HepG2 (cell line): ENCODE data around the gene GNMT. TPM values are rescaled to one million over a fixed set of nuclear protein-coding genes. Genes with fewer than 3 reads are reported as not detected.

Source experiments
- ATAC-seq: fragments of 200-7000 bp; cut with Tn5 transposase; 3 replicates; pipeline ENCODE4 v1.9.1; 2020; ENCODE audit warnings: mild to moderate bottlenecking, moderate library complexity
- BruUV-seq: library from RNA; stranded (reverse); fragments of 400-500 nt; replicated peaks from 2 replicates; lab custom pipeline; 2021; lab: Mats Ljungman, UMichigan
- CTCF ChIA-PET: fragments of 300-600 bp; formaldehyde crosslinking; extraction: SDS; loops from one replicate; lab custom pipeline; 2021; ENCODE audit warnings: low total read pairs, inconsistent platforms, low intra/inter-chr PET ratio; lab: Yijun Ruan, JAX
- POLR2A ChIA-PET: fragments of 350-600 bp; sonication (Branson Sonifier 250); formaldehyde crosslinking; loops from one replicate; lab custom pipeline; 2020; ENCODE audit warnings: antibody characterized with exemption, inconsistent platforms; lab: Yijun Ruan, JAX
- DNase-seq: peaks from one replicate; pipeline ENCODE4 v3.0.0-alpha.2; 2015; ENCODE audit warnings: low spot score
- FAIRE-seq: peaks from 3 replicates; lab custom pipeline; 2011; peaks lifted over from hg19 to GRCh38; lab: Jason Lieb, UNC
- H2AFZ ChIP-seq: one replicate; pipeline ENCODE4 v1.6.1; 2011; ENCODE audit warnings: low read length, inconsistent platforms
- H3K27ac ChIP-seq: fragments of 300-600 bp; 3 replicates; pipeline ENCODE4 v1.8.0; 2011; ENCODE audit warnings: mixed run types, mild to moderate bottlenecking, mixed read lengths, low read length, inconsistent platforms; ENCODE audit not compliant: insufficient read depth; ENCODE audit errors: extremely low read length
- H3K27me3 ChIP-seq, 2 experiments: fragments of 200-600 bp in 1 of 2; 2 replicates in 1 of 2; 3 replicates in 1 of 2; pipeline versions ENCODE4 v1.6.0 to v1.8.0; 2011; ENCODE audit warnings: low read length in 2 of 2, mild to moderate bottlenecking in 2 of 2, moderate library complexity in 2 of 2, inconsistent platforms in 1 of 2; ENCODE audit not compliant: insufficient read depth in 2 of 2, control insufficient read depth in 1 of 2
- H3K36me3 ChIP-seq, 2 experiments: fragments of 200-600 bp in 1 of 2; replicated peaks in 1 of 2; 2 replicates in 1 of 2; 3 replicates in 1 of 2; pipeline versions ENCODE4 v1.5.1 to v1.8.0; 2011; ENCODE audit warnings: low read length in 2 of 2, inconsistent platforms in 1 of 2; ENCODE audit not compliant: insufficient read depth in 2 of 2, control insufficient read depth in 1 of 2
- H3K4me1 ChIP-seq: 2 replicates; pipeline ENCODE4 v1.5.1; 2012; ENCODE audit warnings: low read length, inconsistent platforms; ENCODE audit not compliant: insufficient read depth
- H3K4me2 ChIP-seq: 2 replicates; pipeline ENCODE4 v1.6.0; 2011; ENCODE audit warnings: low read depth, low read length, inconsistent platforms
- H3K4me3 ChIP-seq, 3 experiments: fragments of 200-600 bp in 1 of 3; sonication (generic), shearing (Covaris generic) in 1 of 3; replicated peaks in 1 of 3; 2 replicates each; pipeline ENCODE4 v1.5.1; 2011 to 2016; ENCODE audit warnings: low read length in 3 of 3, inconsistent platforms in 2 of 3, low read depth in 2 of 3, mild to moderate bottlenecking in 2 of 3, control low read depth in 1 of 3, mixed read lengths in 1 of 3; ENCODE audit not compliant: insufficient read depth in 1 of 3
- H3K79me2 ChIP-seq: one replicate; pipeline ENCODE4 v1.6.1; 2011; ENCODE audit warnings: low read length, inconsistent platforms; ENCODE audit not compliant: insufficient read depth
- H3K9ac ChIP-seq: 2 replicates; pipeline ENCODE4 v1.6.0; 2011; ENCODE audit warnings: mild to moderate bottlenecking, low read depth, low read length, inconsistent platforms; ENCODE audit not compliant: insufficient read depth
- H3K9me3 ChIP-seq: 2 replicates; pipeline ENCODE4 v1.5.1; 2012; ENCODE audit warnings: mild to moderate bottlenecking, low read length
- H4K20me1 ChIP-seq: 2 replicates; pipeline ENCODE4 v1.6.0; 2011; ENCODE audit warnings: inconsistent platforms, mild to moderate bottlenecking, low read length, moderate library complexity; ENCODE audit not compliant: insufficient read depth
- ATM ChIP-seq: fragments of 450-650 bp; IDR thresholded peaks from 2 replicates; pipeline ENCODE4 v1.7.1; 2017; ENCODE audit warnings: mild to moderate bottlenecking, borderline replicate concordance
- EEA1 ChIP-seq: sonication (generic); formaldehyde crosslinking; IDR thresholded peaks from 2 replicates; pipeline ENCODE4 v1.5.1; 2020; ENCODE audit warnings: mild to moderate bottlenecking, missing genetic modification reagents, borderline replicate concordance
- FOXA3 ChIP-seq: IDR thresholded peaks from 2 replicates; pipeline ENCODE4 v1.6.1; 2016; ENCODE audit warnings: missing genetic modification reagents, missing compliant biosample characterization
- GABPB1 ChIP-seq: IDR thresholded peaks from 2 replicates; pipeline ENCODE4 v1.6.1; 2016; ENCODE audit warnings: mild to moderate bottlenecking, missing genetic modification reagents, moderate library complexity, missing compliant biosample characterization
- GATAD1 ChIP-seq: IDR thresholded peaks from 2 replicates; pipeline ENCODE4 v1.6.1; 2016; ENCODE audit warnings: missing genetic modification reagents, missing compliant biosample characterization
- HOXA7 ChIP-seq: sonication (generic); formaldehyde crosslinking; IDR thresholded peaks from 2 replicates; pipeline ENCODE4 v1.8.1; 2022; ENCODE audit warnings: mild to moderate bottlenecking, missing genetic modification reagents, moderate library complexity
- MEF2D ChIP-seq: sonication (generic); formaldehyde crosslinking; IDR thresholded peaks from 2 replicates; pipeline ENCODE4 v1.5.1; 2020; ENCODE audit warnings: mild to moderate bottlenecking, missing genetic modification reagents
- SALL2 ChIP-seq: sonication (generic); formaldehyde crosslinking; IDR thresholded peaks from 2 replicates; pipeline ENCODE4 v1.8.1; 2023; ENCODE audit warnings: mild to moderate bottlenecking, missing genetic modification reagents, inconsistent platforms
- TCF12 ChIP-seq, 2 experiments: fragments of 450-650 bp in 1 of 2; sonication (generic) in 1 of 2; formaldehyde crosslinking in 1 of 2; IDR thresholded peaks; 2 replicates each; pipeline versions ENCODE4 v1.6.1 to v1.8.0; 2017 to 2022; ENCODE audit warnings: antibody characterized with exemption in 1 of 2, mild to moderate bottlenecking in 1 of 2, missing genetic modification reagents in 1 of 2, moderate library complexity in 1 of 2
- ZNF296 ChIP-seq: sonication (generic); formaldehyde crosslinking; conservative IDR thresholded peaks from 2 replicates; pipeline ENCODE4 v1.5.0; 2020; ENCODE audit warnings: mild to moderate bottlenecking, missing genetic modification reagents
- ZNF530 ChIP-seq: sonication (generic); formaldehyde crosslinking; IDR thresholded peaks from 2 replicates; pipeline ENCODE4 v1.5.0; 2020; ENCODE audit warnings: low read depth, mild to moderate bottlenecking, missing genetic modification reagents
- ZNF674 ChIP-seq: sonication (generic); formaldehyde crosslinking; IDR thresholded peaks from 2 replicates; pipeline ENCODE4 v1.5.0; 2020; ENCODE audit warnings: low read depth, mild to moderate bottlenecking, missing genetic modification reagents
- WGBS: methylation state at CpG from one replicate; pipeline ENCODE4 v1.1.6; 2017; ENCODE audit warnings: low lambda C conversion rate; 5-methylcytosine and 5-hydroxymethylcytosine counted together
- in situ Hi-C: cut with HindIII; loops from 2 replicates; pipeline ENCODE4 v1.10.0; 2017; ENCODE audit warnings: low pct_unique_long_range_greater_than_20kb; ENCODE audit not compliant: extremely low pct_ligation_motif_present
- intact Hi-C: fragments of 100-400 bp; cut with micrococcal nuclease; formaldehyde crosslinking; loops from one replicate; pipeline ENCODE4 v1.10.0; 2022; ENCODE audit not compliant: unreplicated experiment
- polyA plus RNA-seq, 8 experiments: library from polyadenylated mRNA; depleted of rRNA in 3 of 8; stranded (reverse) in 7 of 8; unstranded in 1 of 8; fragments of >200 nt; fragmentation: Illumina TruSeq in 4 of 8; extraction: Trizol in 4 of 8; gene quantifications; 2 replicates each; pipeline versions ENCODE4 v1.2.1 to v1.2.3, GENCODE V29; 2011 to 2016; ENCODE audit warnings: low read depth in 4 of 8, missing spikeins in 1 of 8, mixed read lengths in 1 of 8; ENCODE audit not compliant: insufficient read depth in 1 of 8
- total RNA-seq, 5 experiments: library from RNA; depleted of rRNA; stranded (reverse); fragments of >200 nt; fragmentation: Illumina TruSeq; extraction: Trizol; gene quantifications; 2 replicates each; pipeline ENCODE4 v1.2.3, GENCODE V29; 2016; ENCODE audit warnings: low read depth in 1 of 5
- TF ChIP-seq, protein P1 (sequence below): sonication (generic); formaldehyde crosslinking; IDR thresholded peaks from 2 replicates; pipeline ENCODE4 v1.5.1; 2020; ENCODE audit warnings: missing genetic modification reagents, mild to moderate bottlenecking, borderline replicate concordance
- TF ChIP-seq, protein P2 (sequence below): sonication (generic); formaldehyde crosslinking; IDR thresholded peaks from 2 replicates; pipeline ENCODE4 v1.5.0; 2020; ENCODE audit warnings: missing genetic modification reagents, mild to moderate bottlenecking, borderline replicate concordance
- TF ChIP-seq, protein P3 (sequence below): sonication (generic); formaldehyde crosslinking; IDR thresholded peaks from 2 replicates; pipeline ENCODE4 v1.4.0; 2020; ENCODE audit warnings: mild to moderate bottlenecking, missing genetic modification reagents
- TF ChIP-seq, protein P4 (sequence below): sonication (generic); formaldehyde crosslinking; IDR thresholded peaks from 2 replicates; pipeline ENCODE4 v1.5.1; 2020; ENCODE audit warnings: mild to moderate bottlenecking, missing genetic modification reagents, moderate library complexity

GNMT gene
- total and polyA plus RNA-seq, 2 of the 13 experiments (the other 11 are each of a cell fraction or from before 2014, with no cell fraction given) = 2.8 to 7.0 TPM

DNA sequence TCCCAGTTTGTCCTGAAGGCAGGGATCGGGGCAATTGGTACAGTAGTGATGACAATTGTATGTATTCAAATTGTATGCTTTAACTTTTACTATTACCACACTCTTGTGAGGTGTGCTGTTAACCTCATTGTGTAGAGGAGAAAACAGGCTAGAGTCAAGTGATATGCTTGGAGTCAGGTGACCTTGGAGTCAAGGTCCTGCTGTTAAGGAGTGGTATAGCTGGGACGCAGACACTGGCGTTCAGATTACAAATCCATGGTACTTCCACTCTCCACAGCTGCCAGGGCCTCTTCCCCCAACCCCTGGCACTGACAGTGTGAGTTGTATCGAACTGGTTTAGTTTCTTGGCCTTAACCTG, 20.8 kb upstream of the GNMT start (continued):
- no peak for TF ChIP-seq SALL2 (CRISPR knock-in tag)
- no peak for TF ChIP-seq ATM
- no peak for TF ChIP-seq ZNF530 (CRISPR knock-in tag)
- TF ChIP-seq, protein P1, sequence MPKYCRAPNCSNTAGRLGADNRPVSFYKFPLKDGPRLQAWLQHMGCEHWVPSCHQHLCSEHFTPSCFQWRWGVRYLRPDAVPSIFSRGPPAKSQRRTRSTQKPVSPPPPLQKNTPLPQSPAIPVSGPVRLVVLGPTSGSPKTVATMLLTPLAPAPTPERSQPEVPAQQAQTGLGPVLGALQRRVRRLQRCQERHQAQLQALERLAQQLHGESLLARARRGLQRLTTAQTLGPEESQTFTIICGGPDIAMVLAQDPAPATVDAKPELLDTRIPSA (CRISPR knock-in tag) = no peak
- no peak; the same call in 1 of the 2 replicates for TF ChIP-seq ZNF296 (CRISPR knock-in tag)
- TF ChIP-seq, protein P2, sequence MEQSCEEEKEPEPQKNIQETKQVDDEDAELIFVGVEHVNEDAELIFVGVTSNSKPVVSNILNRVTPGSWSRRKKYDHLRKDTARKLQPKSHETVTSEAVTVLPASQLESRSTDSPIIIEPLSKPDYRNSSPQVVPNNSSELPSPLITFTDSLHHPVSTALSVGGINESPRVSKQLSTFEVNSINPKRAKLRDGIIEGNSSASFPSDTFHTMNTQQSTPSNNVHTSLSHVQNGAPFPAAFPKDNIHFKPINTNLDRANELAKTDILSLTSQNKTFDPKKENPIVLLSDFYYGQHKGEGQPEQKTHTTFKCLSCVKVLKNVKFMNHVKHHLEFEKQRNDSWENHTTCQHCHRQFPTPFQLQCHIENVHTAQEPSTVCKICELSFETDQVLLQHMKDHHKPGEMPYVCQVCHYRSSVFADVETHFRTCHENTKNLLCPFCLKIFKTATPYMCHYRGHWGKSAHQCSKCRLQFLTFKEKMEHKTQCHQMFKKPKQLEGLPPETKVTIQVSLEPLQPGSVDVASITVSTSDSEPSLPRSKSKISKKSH (CRISPR knock-in tag) = no peak
- no peak for TF ChIP-seq GATAD1 (CRISPR knock-in tag)
- TF ChIP-seq ZNF674 (CRISPR knock-in tag) = no peak
- TF ChIP-seq EEA1 (CRISPR knock-in tag) = no peak
- TF ChIP-seq FOXA3 (CRISPR knock-in tag) = no peak
- TF ChIP-seq, all 625 proteins: peak for 21

DNA sequence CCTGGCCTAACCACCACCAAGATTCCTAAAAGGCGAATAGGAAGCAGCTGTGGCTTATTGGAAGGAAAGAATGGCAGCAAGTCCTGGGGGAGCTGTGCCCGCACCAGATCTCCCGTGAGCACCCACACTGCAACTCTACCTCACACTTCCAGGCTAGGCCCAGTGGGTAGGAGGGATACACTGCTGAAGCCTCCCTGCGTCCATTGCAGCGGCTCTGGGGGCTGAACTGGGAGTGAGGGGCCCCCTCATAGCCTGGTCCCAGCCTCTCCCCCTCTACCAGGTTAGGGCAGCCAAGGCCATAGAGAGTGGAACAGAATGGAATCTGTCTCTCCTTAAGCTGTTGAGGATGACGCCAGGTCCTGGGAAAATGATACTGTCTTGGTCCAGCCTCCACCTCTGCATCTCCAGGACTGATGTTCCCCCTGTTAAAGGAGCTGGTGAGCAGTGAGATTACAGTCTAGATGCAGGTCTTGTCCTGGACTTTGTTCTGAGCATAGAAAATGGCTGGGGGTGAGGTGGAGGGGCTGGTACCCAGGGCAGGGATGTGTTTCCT, 20.0 kb upstream of the GNMT start:
- ChIA-PET POLR2A (interaction anchor here (0.6 to 5.0 kb wide), 7 partner anchors 11 to 1348 kb away, joined by 3 to 56 read pairs (median 4); partner anchors contain the start of genes CNPY3, GNMT, KLHDC3 and PEX6), CTCF (no interaction called here)
- BruUV-seq = no TSS peak
- peak overlapping the region; percentile 81 for H3K27ac ChIP-seq
- H3K4me1 ChIP-seq = peaks cover 64% of the 10 kb centered on the region
- H3K9me3 ChIP-seq = no peaks in the 10 kb centered on the region
- peaks cover 8 to 27% of the 10 kb centered on the region in 2 experiments for H3K36me3 ChIP-seq
- FAIRE-seq (no peak), ATAC-seq (no peak), DNase-seq (no peak)
- H2AFZ ChIP-seq = no peak overlapping the region
- no peak overlapping the region for H3K4me2 ChIP-seq
- no peaks in the 10 kb centered on the region for H4K20me1 ChIP-seq
- no peaks in the 10 kb centered on the region for H3K27me3 ChIP-seq
- in situ Hi-C loops = no loop called here
- WGBS = 97% methylated on average over 6 of the region's 6 CpGs
- no peaks in the 10 kb centered on the region for H3K79me2 ChIP-seq
- no peak overlapping the region for H3K4me3 ChIP-seq
- intact Hi-C loops = no loop called here
- H3K9ac ChIP-seq = no peak overlapping the region
- TF ChIP-seq, protein P3, sequence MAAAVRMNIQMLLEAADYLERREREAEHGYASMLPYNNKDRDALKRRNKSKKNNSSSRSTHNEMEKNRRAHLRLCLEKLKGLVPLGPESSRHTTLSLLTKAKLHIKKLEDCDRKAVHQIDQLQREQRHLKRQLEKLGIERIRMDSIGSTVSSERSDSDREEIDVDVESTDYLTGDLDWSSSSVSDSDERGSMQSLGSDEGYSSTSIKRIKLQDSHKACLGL (CRISPR knock-in tag) = 0 out of 2 replicates have a peak, but pooled peaks have one; percentile 36
- TF ChIP-seq MEF2D (no peak), TCF12 (IDR thresholded peaks at IDR 0.05) (no peak), TCF12 (CRISPR knock-in tag; IDR thresholded peaks at IDR 0.05) (0 out of 2 replicates have a peak, but pooled peaks have one; percentile 35), GABPB1 (no peak), HOXA7 (CRISPR knock-in tag) (no peak)
- TF ChIP-seq, protein P4, sequence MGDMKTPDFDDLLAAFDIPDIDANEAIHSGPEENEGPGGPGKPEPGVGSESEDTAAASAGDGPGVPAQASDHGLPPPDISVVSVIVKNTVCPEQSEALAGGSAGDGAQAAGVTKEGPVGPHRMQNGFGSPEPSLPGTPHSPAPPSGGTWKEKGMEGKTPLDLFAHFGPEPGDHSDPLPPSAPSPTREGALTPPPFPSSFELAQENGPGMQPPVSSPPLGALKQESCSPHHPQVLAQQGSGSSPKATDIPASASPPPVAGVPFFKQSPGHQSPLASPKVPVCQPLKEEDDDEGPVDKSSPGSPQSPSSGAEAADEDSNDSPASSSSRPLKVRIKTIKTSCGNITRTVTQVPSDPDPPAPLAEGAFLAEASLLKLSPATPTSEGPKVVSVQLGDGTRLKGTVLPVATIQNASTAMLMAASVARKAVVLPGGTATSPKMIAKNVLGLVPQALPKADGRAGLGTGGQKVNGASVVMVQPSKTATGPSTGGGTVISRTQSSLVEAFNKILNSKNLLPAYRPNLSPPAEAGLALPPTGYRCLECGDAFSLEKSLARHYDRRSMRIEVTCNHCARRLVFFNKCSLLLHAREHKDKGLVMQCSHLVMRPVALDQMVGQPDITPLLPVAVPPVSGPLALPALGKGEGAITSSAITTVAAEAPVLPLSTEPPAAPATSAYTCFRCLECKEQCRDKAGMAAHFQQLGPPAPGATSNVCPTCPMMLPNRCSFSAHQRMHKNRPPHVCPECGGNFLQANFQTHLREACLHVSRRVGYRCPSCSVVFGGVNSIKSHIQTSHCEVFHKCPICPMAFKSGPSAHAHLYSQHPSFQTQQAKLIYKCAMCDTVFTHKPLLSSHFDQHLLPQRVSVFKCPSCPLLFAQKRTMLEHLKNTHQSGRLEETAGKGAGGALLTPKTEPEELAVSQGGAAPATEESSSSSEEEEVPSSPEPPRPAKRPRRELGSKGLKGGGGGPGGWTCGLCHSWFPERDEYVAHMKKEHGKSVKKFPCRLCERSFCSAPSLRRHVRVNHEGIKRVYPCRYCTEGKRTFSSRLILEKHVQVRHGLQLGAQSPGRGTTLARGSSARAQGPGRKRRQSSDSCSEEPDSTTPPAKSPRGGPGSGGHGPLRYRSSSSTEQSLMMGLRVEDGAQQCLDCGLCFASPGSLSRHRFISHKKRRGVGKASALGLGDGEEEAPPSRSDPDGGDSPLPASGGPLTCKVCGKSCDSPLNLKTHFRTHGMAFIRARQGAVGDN = 0 out of 2 replicates have a peak, but pooled peaks have one; percentile 23
